NB4 (cell line): Measurements from ENCODE around the gene CD47.

ENCODE experiments used
- CTCF ChIP-seq: IDR thresholded peaks from one replicate; pipeline ENCODE4 v1.5.1; 2012; ENCODE audit warnings: low read depth, low read length
- MAX ChIP-seq: IDR thresholded peaks from 2 replicates; pipeline ENCODE4 v1.6.1; 2011; ENCODE audit warnings: low read depth, low read length
- POLR2A ChIP-seq: IDR thresholded peaks from 2 replicates; pipeline ENCODE4 v1.6.1; 2011; ENCODE audit warnings: mild to moderate bottlenecking; ENCODE audit not compliant: insufficient read length; ENCODE audit errors: extremely low read depth

GRCh38 chr3:108024146-108024850 lies 66.5 kb downstream of the CD47 start:
- TF ChIP-seq CTCF (no peak), POLR2A (no peak), MAX (no peak)
